OCI-LY7 (cell line): ENCODE results near the gene MIS12.

ENCODE experiments used
- CTCF ChIP-seq: fragments of 200-600 bp; sonication (generic); conservative IDR thresholded peaks from 2 replicates; pipeline ENCODE4 v1.5.1; 2014; ENCODE audit warnings: mild to moderate bottlenecking, antibody characterized with exemption, low read length, moderate library complexity, mixed read lengths
- EZH2phosphoT487 ChIP-seq: fragments of 200-600 bp; sonication (generic); IDR thresholded peaks from 2 replicates; pipeline ENCODE4 v1.6.1; 2018; ENCODE audit warnings: low read depth, borderline replicate concordance, mild to moderate bottlenecking, mixed run types, antibody characterized with exemption, low read length, moderate library complexity, mixed read lengths

GRCh38 chr17:5539286-5539685 is 52.9 kb downstream of the MIS12 start:
- TF ChIP-seq EZH2phosphoT487 (no peak), CTCF (no peak)
